Keratinocyte (primary cell): Measurements from ENCODE around the gene PNMA6E.

Experiments
- EZH2 ChIP-seq: IDR thresholded peaks from one replicate; pipeline ENCODE4 v1.6.1; 2012; ENCODE audit warnings: inconsistent platforms, mild to moderate bottlenecking, low read length, moderate library complexity
- TF ChIP-seq, protein P1 (sequence below), 3 experiments: IDR thresholded peaks in 1 of 3; conservative IDR thresholded peaks in 1 of 3; optimal IDR thresholded peaks in 1 of 3; 2 replicates in 2 of 3; 3 replicates in 1 of 3; pipeline versions ENCODE3 to v1.5.1; 2011; ENCODE audit warnings: low read length in 3 of 3, mild to moderate bottlenecking in 3 of 3, moderate library complexity in 2 of 3, control low read depth in 1 of 3, inconsistent platforms in 1 of 3; ENCODE audit not compliant: insufficient read depth in 2 of 3; ENCODE audit errors: extremely low read depth in 1 of 3

DNA sequence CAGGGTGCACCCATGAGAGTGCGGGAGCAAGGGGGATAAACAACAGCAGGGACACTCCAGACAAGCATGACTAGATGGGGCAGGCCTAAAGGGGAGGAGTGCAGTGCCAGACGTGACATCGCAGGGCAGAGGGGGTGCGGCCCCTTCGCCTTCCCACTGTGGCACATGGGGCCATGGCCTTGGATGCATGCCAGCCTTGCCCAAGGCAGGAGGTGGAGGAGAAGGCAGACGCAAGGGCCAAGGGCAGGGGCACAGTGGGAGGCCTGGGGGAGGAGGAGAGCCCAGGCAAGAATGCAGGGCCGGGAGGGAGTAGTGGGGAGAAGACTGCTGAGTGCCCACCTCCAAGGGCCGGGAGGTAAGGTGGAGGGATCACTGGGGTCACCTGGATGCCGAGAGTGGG, 21.6 kb downstream of the PNMA6E start:
- TF ChIP-seq, protein P1, sequence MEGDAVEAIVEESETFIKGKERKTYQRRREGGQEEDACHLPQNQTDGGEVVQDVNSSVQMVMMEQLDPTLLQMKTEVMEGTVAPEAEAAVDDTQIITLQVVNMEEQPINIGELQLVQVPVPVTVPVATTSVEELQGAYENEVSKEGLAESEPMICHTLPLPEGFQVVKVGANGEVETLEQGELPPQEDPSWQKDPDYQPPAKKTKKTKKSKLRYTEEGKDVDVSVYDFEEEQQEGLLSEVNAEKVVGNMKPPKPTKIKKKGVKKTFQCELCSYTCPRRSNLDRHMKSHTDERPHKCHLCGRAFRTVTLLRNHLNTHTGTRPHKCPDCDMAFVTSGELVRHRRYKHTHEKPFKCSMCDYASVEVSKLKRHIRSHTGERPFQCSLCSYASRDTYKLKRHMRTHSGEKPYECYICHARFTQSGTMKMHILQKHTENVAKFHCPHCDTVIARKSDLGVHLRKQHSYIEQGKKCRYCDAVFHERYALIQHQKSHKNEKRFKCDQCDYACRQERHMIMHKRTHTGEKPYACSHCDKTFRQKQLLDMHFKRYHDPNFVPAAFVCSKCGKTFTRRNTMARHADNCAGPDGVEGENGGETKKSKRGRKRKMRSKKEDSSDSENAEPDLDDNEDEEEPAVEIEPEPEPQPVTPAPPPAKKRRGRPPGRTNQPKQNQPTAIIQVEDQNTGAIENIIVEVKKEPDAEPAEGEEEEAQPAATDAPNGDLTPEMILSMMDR (optimal IDR thresholded peaks at IDR 0.05 in 1 of 3, IDR thresholded peaks at IDR 0.05 in 1 of 3, conservative IDR thresholded peaks at IDR 0.05 in 1 of 3; ENCODE audit: extremely low read depth in 1 of 3, insufficient read depth in 2 of 3, low read length in 3 of 3): no peak
- TF ChIP-seq EZH2: no peak
